ENCODE data around the gene ZNF333.

- TF ChIP-seq POLR2A (IDR thresholded peaks at IDR 0.05; ENCODE audit: low read depth, low read length), result no peak
- TF ChIP-seq POLR2AphosphoS5 (IDR thresholded peaks at IDR 0.05; ENCODE audit: low read depth, low read length), result no peak
- no peak for TF ChIP-seq TAF1 (IDR thresholded peaks at IDR 0.05; ENCODE audit: low read depth, low read length)
- TF ChIP-seq SPI1 (IDR thresholded peaks at IDR 0.05; ENCODE audit: low read depth, low read length), result no peak
- no peak for TF ChIP-seq POU2F2 (IDR thresholded peaks at IDR 0.05; ENCODE audit: low read depth, low read length)
- no peak for TF ChIP-seq PAX5 (IDR thresholded peaks at IDR 0.05; ENCODE audit: insufficient read depth, low read length, severe bottlenecking)
Measured at GRCh38 chr19:14694641-14695266, 4.9 kb downstream of the ZNF333 start.
